ENCODE measurements around the gene MYLK. TPM values are rescaled to one million over a fixed set of nuclear protein-coding genes. Genes with fewer than 3 reads are reported as not detected.

The MYLK gene
- polyA plus RNA-seq, 3 donors, result 0.35 to 1.3 (median 0.51) TPM

- peaks cover 12 to 28% of the 10 kb centered on the region in 2 donors for H3K9me3 ChIP-seq (replicated peaks in 1 of 2; ENCODE audit: control insufficient read depth in 1 of 2, insufficient read depth in 1 of 2, low read length in 2 of 2)
- H3K36me3 ChIP-seq (replicated peaks in 1 of 2; ENCODE audit: control insufficient read depth in 1 of 2, insufficient read depth in 2 of 2, low read length in 2 of 2), result peaks cover 11 to 61% of the 10 kb centered on the region in 2 donors
- peaks cover 52 to 77% of the 10 kb centered on the region in 2 donors for H3K36me3 Mint-ChIP-seq
- H3K9ac ChIP-seq (ENCODE audit: insufficient read depth, low read length, poor library complexity, severe bottlenecking), result no peak overlapping the region
- no peaks in the 10 kb centered on the region for H4K20me1 ChIP-seq (ENCODE audit: insufficient read depth, low read length)
- no peak overlapping the region for H2AFZ ChIP-seq (ENCODE audit: insufficient read depth, low read depth, low read length, poor library complexity, severe bottlenecking)
- intact Hi-C loops (cut with micrococcal nuclease), result no loop called here
- H3K4me1 Mint-ChIP-seq, result no peaks in the 10 kb centered on the region
- no peak for DNase-seq
- no peaks in the 10 kb centered on the region for H3K27me3 Mint-ChIP-seq (ENCODE audit: low read depth in 3 of 3)
- peaks cover 22 to 37% (median 29%) of the 10 kb centered on the region in 7 donors for H3K9me3 Mint-ChIP-seq
- H3K27ac ChIP-seq (ENCODE audit: low read depth in 1 of 2, low read length in 2 of 2), result no peak overlapping the region
- no peak overlapping the region for H3K4me3 ChIP-seq (replicated peaks in 1 of 3; ENCODE audit: low read depth in 2 of 3, low read length in 3 of 3)
- H3K27ac Mint-ChIP-seq, result no peak overlapping the region
- no peaks in the 10 kb centered on the region for H3K4me1 ChIP-seq (ENCODE audit: control insufficient read depth in 1 of 2, insufficient read depth in 2 of 2, low read length in 2 of 2)
- no peaks in the 10 kb centered on the region for H3K27me3 ChIP-seq (ENCODE audit: control insufficient read depth in 2 of 2, insufficient read depth in 2 of 2, low read length in 2 of 2)
- no peak overlapping the region for H3K4me3 Mint-ChIP-seq
- H3K79me2 ChIP-seq (ENCODE audit: insufficient read depth, low read length), result no peaks in the 10 kb centered on the region
- TF ChIP-seq CTCF (IDR thresholded peaks at IDR 0.05), result no peak
- no peak overlapping the region for H3K4me2 ChIP-seq (replicated peaks; ENCODE audit: extremely low read depth, low read length, poor library complexity, severe bottlenecking)
Measured at GRCh38 chr3:123920868-123921267, 36.7 kb upstream of the MYLK start.

DNA sequence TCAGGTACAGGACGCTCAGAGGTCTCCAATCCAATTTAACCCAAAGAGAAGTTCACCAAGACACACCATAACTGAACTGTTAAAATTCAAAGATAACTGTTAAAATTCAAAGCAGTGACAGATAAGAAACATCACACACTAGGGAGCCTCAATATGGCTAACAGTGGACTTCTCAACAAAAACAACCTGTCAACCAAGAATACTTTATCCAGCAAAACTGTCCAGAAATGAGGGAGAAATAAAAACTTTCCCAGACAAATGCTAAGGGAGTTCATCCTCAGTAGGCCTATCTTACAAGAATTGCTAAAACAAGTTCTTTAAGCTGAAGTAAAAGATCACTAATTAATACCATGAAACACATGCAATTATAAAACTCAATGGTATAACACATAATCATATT lies 36.3 kb upstream of the MYLK start:
- Histone ChIP-seq H3K4me3 (replicated peaks in 1 of 3; ENCODE audit: low read depth in 2 of 3, low read length in 3 of 3) (no peak overlapping the region), H2AFZ (ENCODE audit: insufficient read depth, low read depth, low read length, poor library complexity, severe bottlenecking) (no peak overlapping the region), H3K36me3 (replicated peaks in 1 of 2; ENCODE audit: control insufficient read depth in 1 of 2, insufficient read depth in 2 of 2, low read length in 2 of 2) (peaks cover 11 to 60% of the 10 kb centered on the region in 2 donors), H3K9ac (ENCODE audit: insufficient read depth, low read length, poor library complexity, severe bottlenecking) (no peak overlapping the region), H4K20me1 (ENCODE audit: insufficient read depth, low read length) (no peaks in the 10 kb centered on the region), H3K27ac (ENCODE audit: low read depth in 1 of 2, low read length in 2 of 2) (no peak overlapping the region), H3K4me1 (ENCODE audit: control insufficient read depth in 1 of 2, insufficient read depth in 2 of 2, low read length in 2 of 2) (no peaks in the 10 kb centered on the region), H3K27me3 (ENCODE audit: control insufficient read depth in 2 of 2, insufficient read depth in 2 of 2, low read length in 2 of 2) (no peaks in the 10 kb centered on the region), H3K79me2 (ENCODE audit: insufficient read depth, low read length) (no peaks in the 10 kb centered on the region), H3K4me2 (replicated peaks; ENCODE audit: extremely low read depth, low read length, poor library complexity, severe bottlenecking) (no peak overlapping the region), H3K9me3 (replicated peaks in 1 of 2; ENCODE audit: control insufficient read depth in 1 of 2, insufficient read depth in 1 of 2, low read length in 2 of 2) (peaks cover 12 to 28% of the 10 kb centered on the region in 2 donors)
- H3K9me3 Mint-ChIP-seq, result peaks cover 22 to 37% (median 28%) of the 10 kb centered on the region in 7 donors
- no peaks in the 10 kb centered on the region for H3K27me3 Mint-ChIP-seq (ENCODE audit: low read depth in 3 of 3)
- intact Hi-C loops (cut with micrococcal nuclease), result no loop called here
- TF ChIP-seq CTCF (IDR thresholded peaks at IDR 0.05), result no peak
- H3K4me3 Mint-ChIP-seq, result no peak overlapping the region
- peaks cover 51 to 76% of the 10 kb centered on the region in 2 donors for H3K36me3 Mint-ChIP-seq
- H3K27ac Mint-ChIP-seq, result no peak overlapping the region
- no peaks in the 10 kb centered on the region for H3K4me1 Mint-ChIP-seq
- no peak for DNase-seq
- 100% methylated on average over 1 of the region's 1 CpG for WGBS (ENCODE audit: insufficient coverage)

Data from CD14-positive monocyte (primary cell).